K562 (cell line): ENCODE data around the gene MN1. TPM values are rescaled to one million over a fixed set of nuclear protein-coding genes. Genes with fewer than 3 reads are reported as not detected.

ENCODE experiments used
- CLOCK ChIP-seq: fragments of 250-450 bp; sonication (Bioruptor Pico); IDR thresholded peaks from 2 replicates; pipeline ENCODE4 v1.4.0; 2020; ENCODE audit warnings: mild to moderate bottlenecking, moderate library complexity, borderline replicate concordance
- DIDO1 ChIP-seq: fragments of 450-650 bp; IDR thresholded peaks from 2 replicates; pipeline ENCODE4 v1.6.1; 2016; ENCODE audit warnings: low read depth, missing biosample characterization, missing genetic modification characterization
- E2F6 ChIP-seq, 2 experiments: IDR thresholded peaks; 2 replicates each; pipeline ENCODE4 v1.6.1; 2011; ENCODE audit warnings: borderline replicate concordance in 1 of 2, control low read depth in 1 of 2, low read depth in 1 of 2, low read length in 1 of 2, mild to moderate bottlenecking in 1 of 2, mixed read lengths in 1 of 2, moderate library complexity in 1 of 2; ENCODE audit not compliant: insufficient read depth in 1 of 2, insufficient read length in 1 of 2, poor library complexity in 1 of 2, severe bottlenecking in 1 of 2; ENCODE audit errors: extremely low read depth in 1 of 2
- ELF2 ChIP-seq: fragments of 250-450 bp; sonication (Bioruptor Pico); IDR thresholded peaks from 2 replicates; pipeline ENCODE4 v1.5.0; 2021; ENCODE audit warnings: mild to moderate bottlenecking
- EP400 ChIP-seq: fragments of 450-650 bp; IDR thresholded peaks from 2 replicates; pipeline ENCODE4 v1.6.1; 2017; ENCODE audit warnings: antibody characterized with exemption, mild to moderate bottlenecking, moderate library complexity
- JUND ChIP-seq, 2 experiments: IDR thresholded peaks; 2 replicates in 1 of 2; 3 replicates in 1 of 2; pipeline ENCODE4 v1.6.1; 2011; ENCODE audit warnings: borderline replicate concordance in 2 of 2, low read depth in 2 of 2, low read length in 2 of 2, improper control_type of control experiment in 1 of 2, missing biosample characterization in 1 of 2, missing genetic modification characterization in 1 of 2, missing genetic modification reagents in 1 of 2
- KLF1 ChIP-seq: fragments of 450-650 bp; IDR thresholded peaks from 2 replicates; pipeline ENCODE4 v1.6.1; 2016; ENCODE audit warnings: missing genetic modification characterization, missing compliant biosample characterization
- LEF1 ChIP-seq: fragments of 450-650 bp; IDR thresholded peaks from 2 replicates; pipeline ENCODE4 v1.6.1; 2016; ENCODE audit warnings: mild to moderate bottlenecking
- NCOR1 ChIP-seq: fragments of 450-650 bp; IDR thresholded peaks from 2 replicates; pipeline ENCODE4 v1.6.1; 2016; ENCODE audit warnings: mild to moderate bottlenecking, moderate library complexity
- NR2C2 ChIP-seq, 2 experiments: fragments of 200-800 bp in 1 of 2; sonication (Bioruptor generic) in 1 of 2; sonication (generic) in 1 of 2; formaldehyde crosslinking in 1 of 2; IDR thresholded peaks; 2 replicates each; pipeline versions ENCODE4 v1.6.1 to v1.8.0; 2016 to 2022; ENCODE audit warnings: mild to moderate bottlenecking in 1 of 2, missing compliant biosample characterization in 1 of 2, missing genetic modification characterization in 1 of 2, missing genetic modification reagents in 1 of 2
- PHB ChIP-seq: fragments of 250-450 bp; sonication (Bioruptor Pico); IDR thresholded peaks from 2 replicates; pipeline ENCODE4 v1.5.0; 2021
- RHOXF2B ChIP-seq: fragments of 250-450 bp; sonication (Bioruptor Pico); conservative IDR thresholded peaks from 2 replicates; pipeline ENCODE4 v1.5.1; 2021
- TARDBP ChIP-seq: fragments of 450-650 bp; IDR thresholded peaks from 2 replicates; pipeline ENCODE4 v1.6.1; 2016
- TRIM24 ChIP-seq, 2 experiments: fragments of 450-650 bp; IDR thresholded peaks; 2 replicates each; pipeline ENCODE4 v1.6.1; 2016
- VEZF1 ChIP-seq: fragments of 200-800 bp; sonication (Bioruptor generic); IDR thresholded peaks from 2 replicates; pipeline ENCODE4 v1.6.1; 2017; ENCODE audit warnings: missing genetic modification characterization, missing compliant biosample characterization
- ZBTB17 ChIP-seq: fragments of 450-650 bp; formaldehyde crosslinking; IDR thresholded peaks from 2 replicates; pipeline ENCODE4 v1.4.0; 2020; ENCODE audit warnings: mild to moderate bottlenecking
- ZNF395 ChIP-seq: fragments of 200-800 bp; sonication (Bioruptor generic); IDR thresholded peaks from 2 replicates; pipeline ENCODE4 v1.6.1; 2017; ENCODE audit warnings: missing genetic modification characterization, missing compliant biosample characterization
- ZNF644 ChIP-seq: fragments of 200-800 bp; sonication (Bioruptor generic); IDR thresholded peaks from 2 replicates; pipeline ENCODE4 v1.6.1; 2016; ENCODE audit warnings: low read depth, missing genetic modification characterization, missing compliant biosample characterization
- polyA plus RNA-seq, 8 experiments: library from polyadenylated mRNA; depleted of rRNA in 4 of 8; stranded (reverse) in 5 of 8; unstranded in 3 of 8; fragments of >200 nt; fragmentation: Nextera tagmentation in 2 of 8; fragmentation: Illumina TruSeq in 1 of 8; extraction: Ambion mirVana in 2 of 8; extraction: Trizol in 1 of 8; gene quantifications; 2 replicates each; pipeline versions ENCODE4 v1.2.1 to v1.2.3, GENCODE V29; 2011 to 2014; ENCODE audit warnings: inconsistent platforms in 1 of 8, missing spikeins in 1 of 8
- total RNA-seq, 7 experiments: library from RNA; depleted of rRNA in 6 of 7; stranded (reverse); fragments of >200 nt in 6 of 7; fragmentation: Illumina TruSeq in 2 of 7; extraction: Trizol in 2 of 7; gene quantifications; 2 replicates each; pipeline versions ENCODE4 v1.2.1 to v1.2.3, GENCODE V29; 2011 to 2021; ENCODE audit warnings: low replicate concordance in 1 of 7

The MN1 gene
- total and polyA plus RNA-seq, 9 of the 15 experiments (the other 6 are each of a cell fraction or from before 2014, with no cell fraction given), result under 0.01 to 0.05 (median 0.03) TPM; not detected in 5

GRCh38 chr22:27719535-27720227 lies 81.9 kb downstream of the MN1 start (continued):
- no peak for TF ChIP-seq PHB
- TF ChIP-seq E2F6 (IDR thresholded peaks at IDR 0.05; ENCODE audit: borderline replicate concordance in 1 of 2, extremely low read depth in 1 of 2, insufficient read depth in 1 of 2, insufficient read length in 1 of 2, low read depth in 1 of 2, low read length in 1 of 2, poor library complexity in 1 of 2, severe bottlenecking in 1 of 2), result peak; percentile 77 to 81
- 0 out of 4 replicates have a peak, but pooled peaks of 1 of the 2 experiments have one; percentile 12 for TF ChIP-seq TRIM24 (IDR thresholded peaks at IDR 0.05)
- TF ChIP-seq ZBTB17, result peak; percentile 92
- no peak for TF ChIP-seq DIDO1 (tag)
- TF ChIP-seq EP400, result 0 out of 2 replicates have a peak, but pooled peaks have one; percentile 15
- TF ChIP-seq CLOCK (CRISPR knock-in tag), result no peak
- peak; percentile 66; the same call in 1 of the 2 replicates for TF ChIP-seq KLF1
- TF ChIP-seq TARDBP, result no peak
- no peak for TF ChIP-seq LEF1
- no peak for TF ChIP-seq RHOXF2B
- no peak for TF ChIP-seq NR2C2 (CRISPR knock-in tag; IDR thresholded peaks at IDR 0.05)
- peak; percentile 22; the same call in 1 of the 2 replicates for TF ChIP-seq NR2C2 (tag; IDR thresholded peaks at IDR 0.05)
- 0 out of 2 replicates have a peak, but pooled peaks have one; percentile 11 for TF ChIP-seq ELF2
- TF ChIP-seq ZNF644 (tag), result no peak
- TF ChIP-seq NCOR1, result no peak
- TF ChIP-seq VEZF1 (CRISPR knock-in tag), result peak; percentile 47; the same call in 1 of the 2 replicates
- TF ChIP-seq JUND (IDR thresholded peaks at IDR 0.05; ENCODE audit: borderline replicate concordance, low read depth, low read length), result no peak
- TF ChIP-seq JUND (tag; IDR thresholded peaks at IDR 0.05; ENCODE audit: borderline replicate concordance, low read depth, low read length), result peak; percentile 33; the same call in 1 of the 3 replicates
- TF ChIP-seq ZNF395 (CRISPR knock-in tag), result 0 out of 2 replicates have a peak, but pooled peaks have one; percentile 77
